ENCODE measurements around the gene PPP1CC.
"Not testable (repeated sequence)": the region's sequence is repeated elsewhere in the genome, so short reads cannot be mapped to it uniquely, and the experiment has no call there.

PPP1CC gene

DNA sequence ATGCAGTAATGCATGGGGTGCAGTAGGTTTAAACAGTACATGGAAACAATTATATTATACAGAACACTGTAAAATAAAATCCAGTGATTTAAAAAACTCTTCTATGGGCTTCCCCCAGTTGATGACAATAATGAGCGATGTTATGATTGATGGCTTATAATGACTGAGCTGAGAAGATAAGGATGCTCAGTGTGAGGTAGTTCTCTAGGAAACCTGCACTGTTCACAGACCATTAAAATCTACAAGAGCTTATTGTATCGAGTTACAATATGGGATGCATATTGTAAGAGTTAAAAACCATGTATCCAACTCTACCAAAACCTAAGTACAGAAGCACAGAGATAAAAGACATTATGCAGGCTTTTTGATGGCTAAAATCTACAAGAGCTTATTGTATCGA lies 19.8 kb downstream of the PPP1CC start:
- FAIRE-seq = not testable (repeated sequence)

DNA sequence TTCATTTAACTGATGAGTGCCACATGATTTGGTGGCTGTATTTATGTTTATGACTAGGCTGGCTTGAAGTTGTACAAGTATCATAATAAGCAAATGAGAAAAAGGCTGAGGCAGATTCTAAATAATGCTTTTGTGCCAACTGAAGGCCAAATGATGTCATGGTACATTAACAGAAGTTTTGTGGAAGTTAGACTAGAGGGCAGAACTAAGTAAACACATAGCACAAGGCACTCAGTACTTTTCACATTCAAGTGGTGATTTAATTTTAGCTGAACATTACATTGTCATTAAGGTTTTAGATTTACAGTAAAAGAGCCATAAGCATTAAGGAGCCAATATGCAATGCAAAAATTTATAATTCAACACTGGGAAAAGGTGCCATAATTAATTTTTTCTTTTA lies 21.1 kb downstream of the PPP1CC start:
- no peak for FAIRE-seq

DNA sequence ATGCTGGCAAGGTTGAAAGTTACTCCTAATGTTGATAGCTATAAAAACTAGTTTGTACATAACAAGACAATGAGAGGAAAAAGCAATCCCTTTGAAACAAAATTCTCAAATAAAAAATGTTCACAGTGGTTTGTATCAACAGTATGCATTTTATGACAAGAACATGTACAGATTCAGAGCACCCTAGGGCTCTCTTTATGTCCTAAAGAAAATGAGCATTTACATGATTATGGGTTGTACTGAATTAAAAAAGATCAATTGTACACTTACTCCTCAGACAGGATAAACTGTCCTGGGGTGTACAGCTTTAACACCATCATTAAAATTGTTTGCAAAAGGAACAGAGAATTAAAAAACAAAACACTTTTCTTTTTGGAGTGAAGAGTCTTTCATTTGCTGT lies 22.2 kb downstream of the PPP1CC start:
- no peak for FAIRE-seq

DNA sequence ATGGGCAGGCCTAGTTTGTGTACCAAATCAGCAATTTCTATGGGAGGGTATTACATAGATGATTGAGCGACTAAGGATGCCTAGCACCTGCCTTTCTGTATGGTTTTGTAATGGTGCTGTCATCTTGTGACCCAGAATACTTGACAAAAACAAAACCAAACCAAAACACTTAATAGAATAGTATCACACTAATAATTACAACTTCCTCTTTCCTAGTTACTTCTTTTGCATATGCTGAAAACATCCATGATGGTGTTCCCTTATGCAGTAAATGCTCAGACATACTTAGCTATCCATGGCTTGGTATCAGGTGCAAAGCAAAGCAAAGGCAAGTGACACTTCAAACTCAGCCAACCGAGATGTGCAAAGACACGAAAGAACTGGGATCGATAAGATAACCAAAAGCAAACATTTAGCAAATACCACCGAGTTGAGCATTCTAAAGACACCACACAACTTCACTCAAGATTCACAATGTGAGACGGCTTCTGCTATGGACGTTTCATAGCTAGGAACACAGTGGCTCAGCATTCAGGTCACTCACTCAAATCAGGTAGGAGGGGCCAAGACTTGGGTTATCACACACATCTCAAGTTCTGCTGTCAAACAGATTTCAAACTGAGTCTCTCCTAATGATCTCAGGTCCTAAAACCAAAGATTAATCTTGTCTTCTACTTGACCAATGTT lies 24.3 kb downstream of the PPP1CC start:
- FAIRE-seq = no peak

DNA sequence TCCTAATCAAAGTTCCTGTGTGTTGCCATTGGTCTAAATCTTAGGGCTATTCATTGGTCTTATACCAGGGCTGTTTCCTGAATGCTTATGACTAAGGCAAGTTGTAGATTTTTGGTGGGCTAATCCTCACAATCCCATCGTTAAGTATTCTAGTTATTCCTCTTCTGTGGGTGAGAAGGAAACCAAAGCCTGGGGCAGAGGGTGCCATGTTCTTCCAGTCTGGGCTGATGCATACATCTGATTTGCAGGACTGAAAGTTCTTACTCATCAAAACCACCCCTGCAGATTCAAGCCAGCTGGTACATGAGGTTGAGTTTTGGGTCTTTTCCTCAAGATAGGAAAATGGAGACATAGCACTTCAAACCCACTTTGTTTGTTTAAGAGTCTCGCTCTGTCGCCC lies 25.7 kb downstream of the PPP1CC start:
- no peak for FAIRE-seq

DNA sequence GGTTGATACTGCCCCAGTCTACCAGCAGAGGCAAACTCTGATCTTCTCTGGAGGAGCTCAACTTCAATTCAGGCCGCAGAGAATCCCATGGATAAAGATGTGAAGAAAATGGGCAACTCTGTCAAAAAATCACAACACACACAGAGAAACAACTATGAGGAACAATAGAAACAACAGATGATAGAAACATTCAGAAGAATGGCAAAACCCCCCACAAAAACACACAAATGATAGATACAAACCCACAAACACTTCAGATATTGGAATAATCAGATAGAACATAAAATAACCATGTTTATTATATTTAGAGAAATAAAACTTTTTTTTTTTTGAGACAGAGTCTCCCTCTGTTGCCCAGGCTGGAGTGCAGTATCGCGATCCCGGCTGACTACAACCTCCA lies 33.8 kb downstream of the PPP1CC start:
- no peak for FAIRE-seq

DNA sequence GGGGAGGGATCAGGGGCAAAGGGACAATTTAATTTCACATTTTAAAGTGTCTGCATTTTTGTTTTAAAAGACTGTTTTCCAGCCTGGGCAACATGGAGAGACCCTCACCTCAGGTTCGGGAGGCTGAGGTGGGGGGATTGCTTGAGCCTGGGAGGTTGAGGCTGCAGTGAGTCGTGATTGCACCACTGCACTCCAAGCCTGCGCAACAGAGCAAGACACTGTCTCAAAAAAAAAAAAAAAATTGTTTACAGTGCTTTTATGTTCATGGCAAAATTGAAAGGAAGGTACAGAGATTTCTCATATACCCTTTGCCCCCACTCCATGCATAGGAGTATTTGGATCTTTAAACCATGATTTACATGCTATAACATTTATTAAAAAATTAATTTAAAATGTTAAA lies 37.4 kb downstream of the PPP1CC start:
- no peak for FAIRE-seq

DNA sequence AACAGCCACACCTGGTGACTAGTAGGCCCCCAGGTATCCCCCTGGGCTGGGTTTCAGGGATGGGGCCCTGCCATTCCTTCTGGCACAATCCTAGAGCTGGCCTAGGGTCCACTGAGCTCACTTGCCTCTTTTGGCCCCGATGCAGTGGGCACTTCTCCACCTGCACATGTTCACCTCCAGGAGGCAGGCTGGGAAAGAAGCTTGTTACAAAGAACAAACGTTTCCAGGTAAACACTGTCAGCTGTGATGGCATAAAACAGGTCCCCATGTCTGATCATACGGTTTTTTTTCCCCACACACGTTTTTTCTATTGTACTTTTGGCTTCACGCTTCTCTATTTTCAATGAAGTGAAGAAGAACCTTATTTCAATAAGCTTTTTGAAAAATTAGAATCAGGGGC lies 37.9 kb downstream of the PPP1CC start:
- FAIRE-seq = no peak

DNA sequence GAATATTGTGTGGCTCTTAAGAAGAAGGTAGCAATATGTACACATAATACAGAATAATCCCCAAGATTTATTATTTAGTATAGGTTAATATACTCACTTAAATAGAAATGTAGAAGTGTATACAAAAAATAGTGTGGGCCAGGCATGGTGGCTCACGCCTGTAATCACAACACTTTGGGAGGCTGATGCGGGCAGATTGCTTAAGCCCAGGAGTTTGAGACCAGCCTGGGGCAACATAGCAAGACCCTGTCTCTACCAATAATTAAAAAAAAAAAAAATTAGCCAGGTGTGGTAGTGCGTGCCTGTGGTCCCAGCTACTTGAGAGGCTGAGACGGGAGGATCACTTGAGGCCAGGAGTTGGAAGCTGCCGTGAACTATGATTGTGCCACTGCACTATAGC lies 38.5 kb downstream of the PPP1CC start:
- FAIRE-seq = no peak

DNA sequence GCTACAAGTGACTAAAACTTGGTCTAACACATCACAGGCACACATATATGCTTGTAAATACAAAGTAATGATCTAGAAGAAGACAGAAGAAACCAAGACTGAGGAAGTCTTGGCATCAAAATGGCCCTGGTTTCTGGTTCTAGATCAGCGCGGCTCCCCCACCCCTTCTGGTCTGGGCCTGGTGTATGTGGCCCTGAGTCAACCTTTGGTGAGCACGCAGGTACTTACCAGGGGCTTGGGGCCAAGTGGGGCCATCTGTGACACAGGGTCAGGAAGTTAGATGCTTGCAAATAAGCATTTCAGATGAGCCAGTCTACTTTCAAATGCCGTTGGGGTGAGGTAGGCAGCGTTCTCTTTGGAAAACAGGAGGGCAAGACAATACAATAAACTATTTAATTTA lies 40.6 kb downstream of the PPP1CC start:
- FAIRE-seq = no peak

DNA sequence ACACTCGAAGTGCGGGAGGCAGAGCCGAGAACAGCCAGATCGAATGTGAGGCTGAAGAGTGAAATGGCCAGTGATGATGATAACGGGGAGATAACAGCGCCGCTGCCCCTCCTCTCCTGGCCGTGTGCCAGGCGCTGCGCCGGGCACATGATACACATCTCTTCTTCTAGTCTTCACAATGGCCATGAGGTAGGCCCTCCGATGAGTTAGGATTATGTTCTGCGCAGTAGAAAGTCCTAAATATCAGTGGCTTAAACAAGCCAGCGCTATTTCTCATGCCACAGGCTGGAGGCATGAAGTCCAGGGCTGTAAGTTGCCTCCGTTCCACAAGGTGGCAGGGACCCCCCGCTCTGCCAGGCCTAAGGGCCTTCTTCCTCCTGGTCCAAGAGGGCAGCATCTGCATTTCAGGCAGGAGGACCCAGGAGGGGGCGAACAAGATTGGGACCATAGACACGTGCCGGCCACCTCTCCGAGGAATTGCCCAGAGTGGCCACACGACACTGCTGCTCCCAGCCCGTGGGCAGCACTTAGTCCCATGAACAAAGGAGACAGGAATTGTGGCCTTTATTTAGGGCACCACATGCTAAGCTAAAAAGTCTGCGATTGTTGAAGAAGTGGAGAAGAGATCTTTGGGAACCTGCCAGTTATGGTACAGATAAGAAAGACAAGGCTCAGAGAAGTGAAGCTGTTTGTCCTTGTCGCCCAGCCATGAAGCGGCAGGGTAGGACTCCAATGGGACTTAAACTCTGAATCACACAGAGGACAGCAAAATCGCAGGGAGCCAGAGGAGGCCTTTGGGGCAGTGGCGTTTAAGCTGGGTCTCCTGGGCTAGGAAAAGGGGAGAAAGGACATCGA lies 42.9 kb downstream of the PPP1CC start:
- FAIRE-seq = no peak

DNA sequence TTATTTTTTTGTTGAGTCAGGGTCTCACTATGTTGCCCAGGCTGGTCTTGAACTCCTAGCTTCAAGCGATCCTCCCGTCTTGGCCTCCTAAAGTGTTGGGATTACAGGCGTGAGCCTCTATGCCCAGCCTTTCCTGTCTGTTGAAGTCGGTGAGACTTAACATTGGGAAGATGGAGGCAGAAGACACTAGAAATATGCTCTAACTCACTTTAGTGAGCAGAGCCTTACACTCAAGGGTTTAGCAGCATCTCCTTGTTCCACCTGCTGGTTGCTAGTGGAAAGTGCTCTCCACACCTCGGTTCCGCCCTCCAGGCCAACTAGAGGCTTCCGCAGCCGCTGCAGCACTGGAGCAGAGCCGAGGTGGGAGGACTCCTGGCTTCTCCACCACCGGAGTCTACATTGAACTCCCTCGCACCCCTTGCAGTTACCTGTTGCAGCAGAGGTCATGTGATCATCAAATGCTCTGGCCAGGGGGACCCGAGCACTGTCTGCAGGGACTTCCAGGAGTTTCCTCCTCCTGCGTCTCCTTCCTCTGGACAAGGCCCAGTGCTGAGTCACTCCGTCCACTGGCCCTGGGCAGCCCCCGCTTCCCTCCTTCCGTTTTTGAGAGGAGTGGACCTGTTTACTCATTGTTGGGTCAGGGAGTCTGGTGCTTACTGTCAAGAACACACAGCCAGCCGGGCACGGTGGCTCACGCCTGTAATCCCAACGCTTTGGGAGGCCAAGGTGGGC lies 44.4 kb downstream of the PPP1CC start:
- FAIRE-seq = no peak

DNA sequence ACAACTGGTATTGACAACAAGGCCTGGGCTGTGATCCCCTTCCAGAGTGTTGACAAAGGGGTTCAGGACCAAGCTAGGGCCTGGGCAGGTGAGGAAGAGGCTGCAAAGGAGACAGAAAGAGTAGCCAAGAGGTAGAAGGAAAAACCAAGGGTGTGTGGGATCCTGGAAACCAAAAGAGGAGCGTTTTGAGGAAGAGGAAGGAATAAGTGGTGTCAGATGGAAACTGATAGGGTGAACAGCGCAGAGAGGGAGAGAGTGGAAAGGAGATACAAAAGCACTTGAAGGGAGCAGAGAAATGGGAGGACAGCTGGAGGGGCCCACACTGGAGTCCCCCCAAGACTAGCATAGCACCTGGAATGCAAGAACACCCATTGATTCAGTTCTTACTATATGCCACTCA lies 45.5 kb downstream of the PPP1CC start:
- FAIRE-seq = no peak

DNA sequence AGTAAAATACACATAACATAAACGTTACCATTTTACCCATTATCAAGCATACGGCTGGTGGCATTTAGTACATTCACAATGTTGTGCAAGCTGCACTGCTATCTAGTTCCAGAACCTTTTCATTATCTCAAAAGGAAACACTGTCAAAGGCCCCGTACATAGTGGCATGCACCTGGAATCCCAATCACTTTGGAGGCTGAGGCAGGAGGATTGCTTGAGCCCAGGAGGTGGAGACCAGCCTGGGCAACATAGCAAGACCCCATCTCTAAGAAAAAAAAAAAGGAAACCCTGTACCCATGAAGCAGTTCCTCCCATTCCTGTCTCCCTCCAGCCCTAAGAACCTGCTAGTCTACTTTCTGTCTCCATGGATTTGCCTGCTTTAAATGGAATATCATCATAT lies 46.4 kb downstream of the PPP1CC start:
- FAIRE-seq = no peak

DNA sequence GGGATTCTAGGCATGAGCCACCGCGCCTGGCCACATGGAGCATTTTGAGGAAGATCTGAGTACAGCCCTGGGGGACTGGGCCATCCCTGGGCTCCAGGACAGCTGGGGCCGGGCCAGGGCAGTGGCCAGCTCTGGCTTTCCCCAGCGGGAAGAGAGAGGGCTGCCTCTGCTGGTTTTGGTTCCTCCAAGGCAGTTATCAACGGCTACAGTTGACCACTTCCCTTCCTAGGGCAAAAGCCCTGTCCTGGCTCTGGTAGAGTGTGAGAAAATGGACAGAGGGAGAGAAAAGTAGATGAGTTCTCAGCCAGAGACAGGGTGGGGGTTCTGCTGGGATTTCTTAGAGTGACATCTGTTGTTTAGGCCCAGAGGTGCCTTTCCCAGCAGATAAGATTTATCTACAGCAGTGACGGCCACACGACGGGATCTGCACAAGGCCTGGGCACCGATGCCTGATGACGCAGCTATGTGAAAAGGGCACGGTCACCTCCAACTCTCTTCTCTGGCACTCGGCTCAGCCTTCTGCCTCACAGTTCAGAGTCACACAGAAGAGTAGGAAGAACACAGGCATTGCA lies 48.3 kb downstream of the PPP1CC start:
- no peak for FAIRE-seq

DNA sequence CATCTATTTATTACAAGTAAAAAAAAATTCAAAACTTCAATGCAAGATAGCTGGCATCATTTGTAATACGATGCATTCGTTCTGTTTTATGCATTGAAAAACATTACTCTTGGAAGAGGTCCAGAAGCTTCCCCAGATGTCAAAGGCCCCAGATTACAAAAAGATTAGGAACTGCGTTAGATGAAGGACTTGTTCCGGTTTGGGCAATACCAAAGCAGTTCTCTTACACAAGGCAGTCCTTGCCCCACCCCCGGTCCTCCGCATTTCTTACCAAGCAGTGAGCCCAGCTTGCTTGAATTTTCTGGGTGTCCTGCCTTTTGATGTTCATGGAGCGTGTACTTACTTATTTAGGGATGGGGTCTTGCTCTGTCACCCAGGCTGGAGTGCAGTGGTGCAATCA lies 49.0 kb downstream of the PPP1CC start:
- FAIRE-seq = no peak

DNA sequence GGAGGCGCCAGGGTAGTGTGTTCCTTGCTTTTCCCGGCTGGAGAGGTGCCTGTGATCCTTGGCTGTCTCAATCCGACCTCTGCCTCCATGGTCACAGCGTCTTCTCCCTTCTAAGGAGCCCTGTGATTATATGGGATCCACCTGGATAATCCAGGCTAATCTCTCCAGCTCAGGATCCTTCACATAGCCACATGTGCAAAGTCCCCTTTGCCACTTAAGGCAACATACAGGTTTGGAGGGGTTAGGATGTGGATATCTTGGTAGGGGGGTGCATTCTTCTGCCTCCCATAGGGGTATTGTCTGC lies 52.6 kb downstream of the PPP1CC start:
- no peak for FAIRE-seq

DNA sequence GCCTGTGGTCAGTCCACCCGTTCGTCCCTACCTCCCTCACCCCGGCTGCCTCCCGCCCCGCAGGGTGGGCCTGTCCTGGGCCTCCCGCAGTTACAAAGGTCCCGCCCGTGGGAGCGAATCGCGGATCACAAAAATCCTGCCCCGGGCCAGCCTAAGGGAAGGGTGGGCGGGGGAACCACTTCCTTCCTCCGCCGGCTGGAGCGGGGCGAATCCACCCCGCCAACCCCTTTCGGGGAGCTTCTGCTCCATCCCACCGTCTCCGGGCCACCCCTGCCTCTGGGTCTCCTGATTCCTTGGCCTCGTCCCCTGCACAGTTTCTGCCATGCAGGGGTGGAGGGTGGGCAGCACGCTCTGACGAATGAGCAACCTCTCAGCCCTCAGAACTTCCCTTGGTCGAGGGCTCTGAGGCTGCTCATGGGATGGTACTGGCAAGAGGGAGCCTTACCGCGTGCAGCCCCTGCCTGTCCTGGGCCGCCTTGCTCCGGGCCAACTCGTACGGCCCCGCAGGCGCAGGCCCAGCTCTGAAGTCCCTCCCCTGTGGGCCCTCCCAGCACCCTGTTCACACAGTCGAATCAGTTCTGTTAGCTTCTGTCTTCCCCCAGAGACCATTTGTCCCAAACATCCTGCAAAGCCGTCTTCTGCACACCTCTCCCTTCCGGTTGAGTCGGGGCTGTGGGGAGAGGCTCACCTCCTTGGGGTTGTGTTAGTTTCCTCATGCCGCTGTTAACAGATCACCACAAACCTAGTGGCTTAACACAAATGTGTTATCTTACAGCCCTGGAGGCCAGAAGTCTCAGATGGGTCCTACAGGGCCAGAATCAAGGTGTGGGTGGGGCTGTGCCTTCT lies 53.2 kb downstream of the PPP1CC start:
- FAIRE-seq = no peak

DNA sequence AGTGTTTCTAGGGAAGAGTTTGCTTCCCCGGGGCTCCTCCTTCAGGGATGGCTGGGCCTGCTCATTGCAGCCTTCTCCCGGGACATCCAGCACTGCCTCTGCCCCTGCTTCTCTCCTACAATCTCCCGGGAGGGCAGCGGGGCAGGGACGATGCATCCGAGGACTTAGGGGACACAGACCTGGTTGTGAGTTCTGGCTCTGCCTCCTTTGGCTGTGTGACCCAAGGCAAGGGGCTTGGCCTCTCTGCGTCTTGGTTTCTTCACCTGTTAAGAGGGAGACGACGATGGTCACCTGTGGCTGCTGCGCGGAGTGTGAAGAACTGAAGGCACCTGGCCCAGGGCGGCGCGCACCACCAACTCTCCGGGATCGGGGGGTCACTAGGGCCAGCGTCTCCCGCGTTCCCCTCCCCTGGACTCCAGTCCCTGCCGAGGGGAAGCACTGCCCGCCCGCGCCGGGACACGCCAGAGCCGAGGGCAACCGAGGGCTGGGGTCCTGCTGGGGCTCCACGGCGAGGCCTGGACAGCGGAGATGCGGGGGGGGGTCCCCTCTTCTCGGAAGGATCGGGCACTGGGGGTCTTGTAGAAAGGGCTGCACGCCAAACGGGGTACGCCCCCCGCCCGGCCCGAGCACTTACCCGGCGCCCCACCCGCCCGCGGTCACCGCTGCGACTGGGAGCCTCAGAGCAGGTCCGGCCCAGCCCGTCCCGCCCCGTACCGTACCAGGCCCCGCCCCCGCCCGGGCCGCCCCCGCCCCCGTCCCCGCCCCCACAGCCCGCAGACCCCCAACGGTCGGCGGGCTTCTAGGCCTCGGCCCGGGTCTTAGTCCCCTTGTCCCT lies 54.0 kb downstream of the PPP1CC start, which contains the start of gene HVCN1:
Gene HVCN1 (minus strand): TSS at position 670 of the 835 bp plus-strand sequence. CDS start 5,870 bp downstream, outside the sequence.
- no peak for FAIRE-seq

DNA sequence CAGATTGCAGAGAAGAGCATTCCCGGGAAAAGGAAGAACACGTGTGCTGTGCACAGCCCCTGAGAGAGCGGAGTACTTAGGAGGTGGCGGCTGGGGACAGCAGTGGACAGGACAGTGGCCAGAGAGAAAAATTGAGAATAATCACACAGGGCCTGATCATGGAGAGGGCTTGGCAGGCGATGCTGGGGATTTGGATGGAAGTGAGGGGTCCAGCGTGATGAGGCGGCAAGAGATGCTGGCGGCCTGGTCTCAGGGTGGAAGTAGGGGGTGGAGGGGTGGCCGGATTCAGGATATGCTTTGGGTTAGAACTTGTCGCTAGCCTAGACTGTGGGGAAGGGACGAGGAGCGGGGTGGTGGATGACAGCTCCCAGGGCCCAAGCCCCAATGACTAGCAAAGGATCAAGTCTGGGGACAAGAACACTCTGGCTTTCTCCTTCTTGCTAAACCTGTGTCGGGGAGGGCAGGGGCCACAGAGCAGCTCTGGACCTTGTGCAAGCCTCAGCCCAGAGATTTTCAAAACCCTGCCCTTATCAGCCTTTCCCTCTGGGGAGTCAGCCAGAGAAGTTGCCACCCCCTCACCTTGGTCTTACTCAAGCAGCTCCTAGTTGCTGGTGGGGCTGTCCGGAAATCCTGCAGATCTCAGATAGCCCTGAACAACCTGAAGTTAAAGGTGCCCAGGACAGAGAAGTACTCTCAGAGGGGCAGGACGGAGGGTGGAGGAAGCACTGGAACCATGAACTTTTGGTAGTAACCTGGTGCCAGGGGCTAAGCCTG lies 55.1 kb downstream of the PPP1CC start:
- FAIRE-seq = no peak
